Renal cortical epithelial cell (primary cell): ENCODE results near the gene STH. TPM values are rescaled to one million over a fixed set of nuclear protein-coding genes. Genes with fewer than 3 reads are reported as not detected.

Experiments used
- DNase-seq: peaks from one replicate; pipeline ENCODE4 v3.0.0-alpha.2; 2011; ENCODE audit warnings: low read depth
- total RNA-seq: library from RNA; depleted of rRNA; stranded (reverse); fragments of >200 nt; gene quantifications from 2 replicates; pipeline ENCODE4 v1.2.3, GENCODE V29; 2014

STH gene
- total RNA-seq, 1 donor from 2014 or later: not detected

- DNase-seq: no peak
Observed at GRCh38 chr17:46027048-46027975, 28.3 kb downstream of the STH start.

- DNase-seq: no peak
Observed at GRCh38 chr17:46027976-46028325, 28.9 kb downstream of the STH start.

- DNase-seq: no peak
Observed at GRCh38 chr17:46028374-46028773, 29.3 kb downstream of the STH start.

GRCh38 chr17:46028981-46029565 lies 30.0 kb downstream of the STH start:
- DNase-seq: no peak

- no peak for DNase-seq
Observed at GRCh38 chr17:46029627-46030026, 30.6 kb downstream of the STH start.

GRCh38 chr17:46030752-46031151 lies 31.7 kb downstream of the STH start:
- DNase-seq: no peak

GRCh38 chr17:46031440-46031839 lies 32.4 kb downstream of the STH start:
- no peak for DNase-seq

GRCh38 chr17:46031920-46032319 lies 32.9 kb downstream of the STH start:
- DNase-seq: no peak

GRCh38 chr17:46032909-46033308 lies 33.9 kb downstream of the STH start:
- no peak for DNase-seq

- DNase-seq: no peak
Observed at GRCh38 chr17:46033392-46033791, 34.3 kb downstream of the STH start.

- peak; percentile 61 for DNase-seq
Observed at GRCh38 chr17:46035112-46035818, 36.2 kb downstream of the STH start.

GRCh38 chr17:46036491-46036890 lies 37.4 kb downstream of the STH start:
- no peak for DNase-seq

GRCh38 chr17:46037722-46038255 lies 38.7 kb downstream of the STH start:
- DNase-seq: no peak

- DNase-seq: no peak
Observed at GRCh38 chr17:46038414-46038813, 39.4 kb downstream of the STH start.

GRCh38 chr17:46038937-46039336 lies 39.9 kb downstream of the STH start:
- DNase-seq: no peak

- DNase-seq: no peak
Observed at GRCh38 chr17:46039592-46040186, 40.6 kb downstream of the STH start.

GRCh38 chr17:46042246-46042645 lies 43.2 kb downstream of the STH start:
- DNase-seq: no peak

- DNase-seq: no peak
Observed at GRCh38 chr17:46042925-46043324, 43.9 kb downstream of the STH start.

- DNase-seq: no peak
Observed at GRCh38 chr17:46043606-46044005, 44.6 kb downstream of the STH start.

GRCh38 chr17:46044286-46044928 lies 45.4 kb downstream of the STH start:
- peak; percentile 93 for DNase-seq

- DNase-seq: no peak
Observed at GRCh38 chr17:46044989-46045388, 45.9 kb downstream of the STH start.

- DNase-seq: no peak
Observed at GRCh38 chr17:46045639-46046038, 46.6 kb downstream of the STH start.
